Naive thymus-derived CD4-positive, alpha-beta T cell (primary cell): ENCODE results near the gene CLDN10. TPM values are rescaled to one million over a fixed set of nuclear protein-coding genes. Genes with fewer than 3 reads are reported as not detected.

ENCODE experiments used
- ATAC-seq: fragments of 150-1000 bp; cut with Tn5 transposase; 2 replicates; pipeline ENCODE4 v1.10.0; 2021; ENCODE audit warnings: mild to moderate bottlenecking, moderate library complexity
- CTCF ChIA-PET: fragments of 350-600 bp; sonication (Branson Sonifier 250); formaldehyde crosslinking; loops from one replicate; lab custom pipeline; 2021; ENCODE audit warnings: antibody characterized with exemption; lab: Charles Lee
- POLR2A ChIA-PET: fragments of 350-600 bp; sonication (Branson Sonifier 250); formaldehyde crosslinking; loops from one replicate; lab custom pipeline; 2021; ENCODE audit warnings: antibody characterized with exemption, inconsistent platforms; lab: Charles Lee
- DNase-seq, 9 donors: peaks; one replicate each; pipeline versions ENCODE4 v3.0.0 to v3.0.0-alpha.2; 2020 to 2022; ENCODE audit warnings: mixed read lengths in 1 of 9
- H3K27ac ChIP-seq: one replicate; pipeline ENCODE4 v1.7.0; 2013; ENCODE audit warnings: mild to moderate bottlenecking, low read depth, low read length, moderate library complexity
- H3K27me3 ChIP-seq, 2 donors: one replicate each; pipeline ENCODE4 v1.7.0; 2013; ENCODE audit warnings: low read length in 2 of 2, mild to moderate bottlenecking in 2 of 2, moderate library complexity in 2 of 2; ENCODE audit not compliant: control insufficient read depth in 2 of 2, insufficient read depth in 2 of 2
- H3K36me3 ChIP-seq, 3 experiments: 1 replicate in 2 of 3; 2 replicates in 1 of 3; pipeline ENCODE4 v1.7.0; 2013; ENCODE audit warnings: low read length in 3 of 3, mild to moderate bottlenecking in 3 of 3, moderate library complexity in 1 of 3; ENCODE audit not compliant: insufficient read depth in 3 of 3, control insufficient read depth in 2 of 3
- H3K4me1 ChIP-seq, 2 donors: one replicate each; pipeline ENCODE4 v1.7.0; 2013; ENCODE audit warnings: low read length in 2 of 2, mild to moderate bottlenecking in 2 of 2, moderate library complexity in 1 of 2; ENCODE audit not compliant: control insufficient read depth in 2 of 2, insufficient read depth in 2 of 2
- H3K4me3 ChIP-seq: 2 replicates; pipeline ENCODE4 v1.7.0; 2013; ENCODE audit warnings: mild to moderate bottlenecking, low read length
- H3K9me3 ChIP-seq, 3 experiments: 1 replicate in 2 of 3; 2 replicates in 1 of 3; pipeline ENCODE4 v1.7.0; 2013; ENCODE audit warnings: low read length in 3 of 3; ENCODE audit not compliant: control insufficient read depth in 2 of 3
- H3K27ac Mint-ChIP-seq, 9 donors: one replicate each; pipeline ENCODE4 v1.8.0; 2020 to 2022; ENCODE audit warnings: mixed read lengths in 9 of 9, mild to moderate bottlenecking in 8 of 9, moderate library complexity in 5 of 9, inconsistent platforms in 2 of 9
- H3K27me3 Mint-ChIP-seq, 5 donors: one replicate each; pipeline ENCODE4 v1.8.0; 2021 to 2022; ENCODE audit warnings: mixed read lengths in 5 of 5, mild to moderate bottlenecking in 1 of 5
- H3K36me3 Mint-ChIP-seq, 5 donors: one replicate each; pipeline ENCODE4 v1.8.0; 2020 to 2022; ENCODE audit warnings: mixed read lengths in 5 of 5, mild to moderate bottlenecking in 3 of 5, inconsistent platforms in 1 of 5
- H3K4me1 Mint-ChIP-seq, 7 donors: one replicate each; pipeline ENCODE4 v1.8.0; 2020 to 2022; ENCODE audit warnings: mixed read lengths in 7 of 7, mild to moderate bottlenecking in 3 of 7, inconsistent platforms in 1 of 7
- H3K4me3 Mint-ChIP-seq, 10 donors: one replicate each; pipeline ENCODE4 v1.8.0; 2020 to 2022; ENCODE audit warnings: mild to moderate bottlenecking in 10 of 10, mixed read lengths in 10 of 10, moderate library complexity in 6 of 10, inconsistent platforms in 2 of 10
- H3K9me3 Mint-ChIP-seq, 11 donors: one replicate each; pipeline ENCODE4 v1.8.0; 2020 to 2022; ENCODE audit warnings: mixed read lengths in 11 of 11, mild to moderate bottlenecking in 4 of 11, inconsistent platforms in 1 of 11, moderate library complexity in 1 of 11
- intact Hi-C, 2 donors: fragments of 100-400 bp; cut with micrococcal nuclease; formaldehyde crosslinking; loops; one replicate each; pipeline ENCODE4 v1.15.1; 2023
- polyA plus RNA-seq, 2 donors: library from polyadenylated mRNA; unstranded; fragments of 300-500 nt; fragmentation: Illumina TruSeq; gene quantifications; one replicate each; pipeline ENCODE4 v1.2.3, GENCODE V29; 2021
- total RNA-seq, 6 experiments: library from RNA in 5 of 6; stranded (reverse) in 5 of 6; gene quantifications; 1 replicate in 5 of 6; 2 replicates in 1 of 6; pipeline ENCODE4 v1.2.3 and lab custom pipeline; 2021 to 2026

The CLDN10 gene
- total and polyA plus RNA-seq, 7 experiments from 2014 or later: not detected

DNA sequence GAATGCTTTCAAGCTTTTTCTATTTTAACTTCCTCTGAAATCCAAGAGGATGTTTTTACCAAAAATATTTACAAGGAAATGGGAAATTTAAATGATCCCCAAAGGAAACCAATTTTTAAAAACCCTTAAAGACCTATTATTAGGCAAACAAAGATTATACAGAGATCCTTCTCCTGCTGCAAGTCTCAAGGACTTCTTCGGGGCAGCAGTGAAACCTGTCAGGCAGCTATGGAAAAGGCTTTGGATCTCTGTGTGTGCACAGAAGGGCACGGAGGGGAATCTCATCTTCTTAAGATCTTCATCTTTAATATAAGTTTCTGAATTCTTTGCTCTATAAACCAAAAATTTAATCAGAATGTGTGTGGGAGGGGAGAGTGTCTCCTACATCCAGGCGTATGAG is 36.0 kb upstream of the CLDN10 start:
- Histone ChIP-seq H3K27me3 (no peaks in the 10 kb centered on the region), H3K36me3 (no peaks in the 10 kb centered on the region), H3K4me3 (no peak overlapping the region), H3K27ac (no peak overlapping the region), H3K4me1 (no peaks in the 10 kb centered on the region), H3K9me3 (no peaks in the 10 kb centered on the region)
- Mint-ChIP-seq H3K4me3 (no peak overlapping the region), H3K4me1 (no peaks in the 10 kb centered on the region), H3K27ac (no peak overlapping the region), H3K27me3 (peaks cover 7 to 38% (median 30%) of the 10 kb centered on the region in 5 donors), H3K9me3 (peaks cover 0 to 5% (median 0%) of the 10 kb centered on the region in 11 donors), H3K36me3 (peaks cover 0 to 5% (median 0%) of the 10 kb centered on the region in 5 donors)
- DNase-seq: no peak
- intact Hi-C loops: no loop called here
- CTCF ChIA-PET: interaction anchor here (0.7 kb wide), 1 partner anchor 285 kb away, joined by 4 read pairs; no protein-coding TSS in a partner anchor
- no peak for ATAC-seq
- POLR2A ChIA-PET: no interaction called here

DNA sequence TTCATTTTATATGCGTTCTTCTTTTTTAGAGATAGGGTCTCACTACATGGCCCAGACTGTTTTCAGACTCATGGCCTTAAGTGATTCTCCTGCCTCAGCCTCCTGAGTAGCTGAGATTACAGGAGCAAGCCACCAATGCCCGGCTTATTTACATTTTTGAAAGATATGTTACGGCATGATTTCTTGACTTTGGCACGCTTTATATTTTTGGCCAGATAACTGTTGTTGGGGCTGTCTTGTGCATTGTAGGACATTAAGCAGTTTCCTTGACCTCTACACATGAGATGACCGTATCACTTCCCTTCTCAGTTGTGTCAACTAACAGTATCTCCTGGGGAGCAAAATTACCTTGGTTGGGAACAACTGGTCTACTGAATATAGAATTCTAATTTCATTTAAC is 28.9 kb upstream of the CLDN10 start:
- no peaks in the 10 kb centered on the region for H3K27me3 ChIP-seq
- Mint-ChIP-seq H3K4me3 (no peak overlapping the region), H3K9me3 (peaks cover 0 to 15% (median 4%) of the 10 kb centered on the region in 11 donors), H3K27me3 (peaks cover 11 to 32% (median 28%) of the 10 kb centered on the region in 5 donors), H3K36me3 (peaks cover 0 to 4% (median 0%) of the 10 kb centered on the region in 5 donors), H3K4me1 (peaks cover 0 to 2% (median 0%) of the 10 kb centered on the region in 7 donors), H3K27ac (no peak overlapping the region)
- no peaks in the 10 kb centered on the region for H3K4me1 ChIP-seq
- ChIA-PET CTCF (no interaction called here), POLR2A (no interaction called here)
- DNase-seq: no peak
- ATAC-seq: no peak
- no peak overlapping the region for H3K4me3 ChIP-seq
- no peaks in the 10 kb centered on the region for H3K36me3 ChIP-seq
- intact Hi-C loops: no loop called here
- H3K27ac ChIP-seq: no peak overlapping the region
- H3K9me3 ChIP-seq: no peaks in the 10 kb centered on the region

DNA sequence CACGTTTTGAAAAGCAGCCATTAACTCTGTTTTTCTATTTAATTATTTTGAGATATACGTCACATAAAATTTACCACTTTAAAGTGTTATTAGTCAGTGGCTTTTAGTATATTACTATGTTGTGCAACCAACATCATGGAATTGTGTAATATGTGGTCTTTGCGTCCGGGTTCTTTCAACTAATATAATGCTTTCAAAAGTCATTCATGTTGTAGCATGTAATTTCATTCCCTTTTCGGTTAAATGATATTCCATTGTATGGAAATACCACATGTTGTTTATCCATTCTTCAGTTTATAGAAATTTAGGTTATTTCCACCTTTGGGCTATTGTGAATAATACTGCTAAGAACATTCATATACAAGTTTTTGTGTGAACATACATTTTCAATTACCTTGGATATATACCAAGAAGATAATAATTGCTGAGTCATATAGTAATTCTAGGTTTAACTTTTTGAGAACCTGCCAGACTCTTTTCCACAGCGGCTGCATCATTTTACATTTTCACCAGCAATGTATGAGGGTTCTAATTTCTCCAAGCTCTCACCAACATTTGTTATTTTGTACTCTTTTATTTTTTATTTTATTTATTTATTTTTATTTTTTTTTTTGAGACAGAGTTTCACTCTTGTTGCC is 28.1 kb upstream of the CLDN10 start:
- no peak for DNase-seq
- POLR2A ChIA-PET: no interaction called here

DNA sequence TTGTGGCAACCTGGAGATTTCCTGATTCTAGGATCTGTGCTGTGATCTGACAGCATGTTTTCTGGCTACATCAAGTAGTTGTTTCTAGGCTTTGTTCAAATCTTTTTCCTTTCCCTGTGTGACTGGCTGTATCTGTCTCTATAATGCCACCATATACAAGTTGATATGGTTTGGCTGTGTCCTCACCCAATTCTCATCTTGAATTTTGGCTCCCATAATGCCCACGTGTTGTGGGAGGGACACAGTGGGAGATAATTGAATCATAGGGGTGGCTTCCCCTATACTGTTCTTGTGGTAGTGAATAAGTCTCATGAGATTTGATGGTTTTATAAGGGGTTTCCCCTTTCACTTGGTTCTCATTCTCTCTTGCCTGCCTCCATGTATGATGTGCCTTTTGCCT is 24.6 kb upstream of the CLDN10 start:
- no peaks in the 10 kb centered on the region for H3K9me3 ChIP-seq
- no peak overlapping the region for H3K27ac ChIP-seq
- H3K4me3 ChIP-seq: no peak overlapping the region
- H3K4me3 Mint-ChIP-seq: no peak overlapping the region
- peaks cover 0 to 2% (median 0%) of the 10 kb centered on the region in 7 donors for H3K4me1 Mint-ChIP-seq
- POLR2A ChIA-PET: no interaction called here
- DNase-seq (no peak), ATAC-seq (no peak)
- H3K27ac Mint-ChIP-seq: no peak overlapping the region
- H3K27me3 ChIP-seq: no peaks in the 10 kb centered on the region
- no peaks in the 10 kb centered on the region for H3K4me1 ChIP-seq
- peaks cover 0 to 4% (median 0%) of the 10 kb centered on the region in 5 donors for H3K36me3 Mint-ChIP-seq
- intact Hi-C loops: no loop called here
- no peaks in the 10 kb centered on the region for H3K36me3 ChIP-seq
- peaks cover 0 to 12% (median 0%) of the 10 kb centered on the region in 11 donors for H3K9me3 Mint-ChIP-seq
- H3K27me3 Mint-ChIP-seq: peaks cover 14 to 48% (median 30%) of the 10 kb centered on the region in 5 donors
- CTCF ChIA-PET: no interaction called here

More for the DNA sequence above, 28.1 kb upstream of the CLDN10 start:
- Histone ChIP-seq H3K4me1 (no peaks in the 10 kb centered on the region), H3K4me3 (no peak overlapping the region), H3K27ac (no peak overlapping the region), H3K36me3 (no peaks in the 10 kb centered on the region), H3K27me3 (no peaks in the 10 kb centered on the region), H3K9me3 (no peaks in the 10 kb centered on the region)
- CTCF ChIA-PET: no interaction called here
- Mint-ChIP-seq H3K4me1 (peaks cover 0 to 2% (median 0%) of the 10 kb centered on the region in 7 donors), H3K36me3 (peaks cover 0 to 4% (median 0%) of the 10 kb centered on the region in 5 donors), H3K27ac (no peak overlapping the region), H3K9me3 (peaks cover 0 to 17% (median 3%) of the 10 kb centered on the region in 11 donors), H3K27me3 (peaks cover 11 to 34% (median 26%) of the 10 kb centered on the region in 5 donors), H3K4me3 (no peak overlapping the region)
- ATAC-seq: no peak
- intact Hi-C loops: no loop called here

GRCh38 chr13:95530178-95530577 is 22.3 kb upstream of the CLDN10 start:
- ChIA-PET CTCF (interaction anchor here (0.7 kb wide), 1 partner anchor 824 kb away, joined by 3 read pairs; no protein-coding TSS in a partner anchor), POLR2A (no interaction called here)
- Histone ChIP-seq H3K36me3 (no peaks in the 10 kb centered on the region), H3K4me3 (no peak overlapping the region), H3K4me1 (no peaks in the 10 kb centered on the region), H3K27me3 (no peaks in the 10 kb centered on the region), H3K27ac (no peak overlapping the region), H3K9me3 (no peaks in the 10 kb centered on the region)
- DNase-seq: no peak
- no peak overlapping the region for H3K27ac Mint-ChIP-seq
- peaks cover 0 to 12% (median 0%) of the 10 kb centered on the region in 11 donors for H3K9me3 Mint-ChIP-seq
- peaks cover 17 to 55% (median 34%) of the 10 kb centered on the region in 5 donors for H3K27me3 Mint-ChIP-seq
- H3K4me1 Mint-ChIP-seq: no peaks in the 10 kb centered on the region
- intact Hi-C loops: no loop called here
- ATAC-seq: no peak
- H3K4me3 Mint-ChIP-seq: no peak overlapping the region
- H3K36me3 Mint-ChIP-seq: peaks cover 0 to 4% (median 0%) of the 10 kb centered on the region in 5 donors

GRCh38 chr13:95533545-95534160 is 18.9 kb upstream of the CLDN10 start:
- H3K4me1 Mint-ChIP-seq: peaks cover 0 to 2% (median 0%) of the 10 kb centered on the region in 7 donors
- no peak overlapping the region for H3K4me3 Mint-ChIP-seq
- ATAC-seq (no peak), DNase-seq (no peak)
- peaks cover 0 to 1% (median 0%) of the 10 kb centered on the region in 11 donors for H3K9me3 Mint-ChIP-seq
- peaks cover 14 to 40% (median 37%) of the 10 kb centered on the region in 5 donors for H3K27me3 Mint-ChIP-seq
- no peaks in the 10 kb centered on the region for H3K9me3 ChIP-seq
- H3K36me3 Mint-ChIP-seq: no peaks in the 10 kb centered on the region
- H3K4me3 ChIP-seq: no peak overlapping the region
- intact Hi-C loops: no loop called here
- H3K4me1 ChIP-seq: no peaks in the 10 kb centered on the region
- no peak overlapping the region for H3K27ac ChIP-seq
- CTCF ChIA-PET: no interaction called here
- H3K36me3 ChIP-seq: no peaks in the 10 kb centered on the region
- H3K27me3 ChIP-seq: no peaks in the 10 kb centered on the region
- POLR2A ChIA-PET: no interaction called here
- H3K27ac Mint-ChIP-seq: no peak overlapping the region
